ENCODE data around the gene FKBP6. TPM values are rescaled to one million over a fixed set of nuclear protein-coding genes. Genes with fewer than 3 reads are reported as not detected.
"Not testable (repeated sequence)": the region's sequence is repeated elsewhere in the genome, so short reads cannot be mapped to it uniquely, and the experiment has no call there.

The FKBP6 gene
- total RNA-seq, 2 experiments from 2014 or later = not detected

- Mint-ChIP-seq H3K36me3 (ENCODE audit: low read depth) (no peaks in the 10 kb centered on the region), H3K4me3 (no peak overlapping the region), H3K4me1 (ENCODE audit: low read depth) (peaks cover 4% of the 10 kb centered on the region), H3K27me3 (no peaks in the 10 kb centered on the region), H3K9me3 (no peaks in the 10 kb centered on the region), H3K27ac (no peak overlapping the region)
- ATAC-seq = no peak
- ChIA-PET CTCF (no interaction called here), POLR2A (no interaction called here)
- intact Hi-C loops (cut with micrococcal nuclease) = no loop called here
- no peak for TF ChIP-seq CTCF (IDR thresholded peaks at IDR 0.05)
- no peak for DNase-seq
Measured at GRCh38 chr7:73369622-73370021, 41.7 kb downstream of the FKBP6 start.

GRCh38 chr7:73373741-73374140 is 45.8 kb downstream of the FKBP6 start:
- Mint-ChIP-seq H3K36me3 (ENCODE audit: low read depth) (no peaks in the 10 kb centered on the region), H3K27ac (no peak overlapping the region), H3K4me3 (no peak overlapping the region), H3K4me1 (ENCODE audit: low read depth) (no peaks in the 10 kb centered on the region), H3K9me3 (no peaks in the 10 kb centered on the region), H3K27me3 (peaks cover 22% of the 10 kb centered on the region)
- DNase-seq (no peak), ATAC-seq (no peak)
- intact Hi-C loops (cut with micrococcal nuclease) = no loop called here
- POLR2A ChIA-PET = no interaction called here
- CTCF ChIA-PET = no interaction called here
- no peak for TF ChIP-seq CTCF (IDR thresholded peaks at IDR 0.05)

- H3K4me3 Mint-ChIP-seq; H3K4me1 Mint-ChIP-seq (ENCODE audit: low read depth); ATAC-seq; CTCF ChIA-PET; H3K27ac Mint-ChIP-seq; H3K36me3 Mint-ChIP-seq (ENCODE audit: low read depth); H3K9me3 Mint-ChIP-seq; DNase-seq; intact Hi-C loops (cut with micrococcal nuclease); POLR2A ChIA-PET: not testable (repeated sequence)
- peaks cover 22% of the 10 kb centered on the region for H3K27me3 Mint-ChIP-seq
Measured at GRCh38 chr7:73376262-73376661, 48.3 kb downstream of the FKBP6 start.

- Mint-ChIP-seq H3K36me3 (ENCODE audit: low read depth) (no peaks in the 10 kb centered on the region), H3K4me3 (no peak overlapping the region), H3K27ac (no peak overlapping the region), H3K9me3 (no peaks in the 10 kb centered on the region), H3K4me1 (ENCODE audit: low read depth) (no peaks in the 10 kb centered on the region), H3K27me3 (peaks cover 22% of the 10 kb centered on the region)
- DNase-seq = no peak
- TF ChIP-seq CTCF (IDR thresholded peaks at IDR 0.05) = no peak
- no peak for ATAC-seq
- CTCF ChIA-PET = no interaction called here
- POLR2A ChIA-PET = no interaction called here
- intact Hi-C loops (cut with micrococcal nuclease) = no loop called here
Measured at GRCh38 chr7:73376671-73377412, 48.9 kb downstream of the FKBP6 start.

GRCh38 chr7:73377413-73378200 is 49.6 kb downstream of the FKBP6 start:
- DNase-seq; POLR2A ChIA-PET; H3K4me3 Mint-ChIP-seq; H3K36me3 Mint-ChIP-seq (ENCODE audit: low read depth); H3K27ac Mint-ChIP-seq; H3K4me1 Mint-ChIP-seq (ENCODE audit: low read depth); ATAC-seq; intact Hi-C loops (cut with micrococcal nuclease); H3K9me3 Mint-ChIP-seq; CTCF ChIA-PET: not testable (repeated sequence)
- peaks cover 22% of the 10 kb centered on the region for H3K27me3 Mint-ChIP-seq

- intact Hi-C loops (cut with micrococcal nuclease) = no loop called here
- Mint-ChIP-seq H3K4me3 (no peak overlapping the region), H3K9me3 (peaks cover 18% of the 10 kb centered on the region), H3K27me3 (peaks cover 5% of the 10 kb centered on the region), H3K36me3 (ENCODE audit: low read depth) (peaks cover 4% of the 10 kb centered on the region), H3K27ac (no peak overlapping the region), H3K4me1 (ENCODE audit: low read depth) (no peaks in the 10 kb centered on the region)
- ChIA-PET POLR2A (no interaction called here), CTCF (no interaction called here)
- no peak for TF ChIP-seq CTCF (IDR thresholded peaks at IDR 0.05)
- no peak for ATAC-seq
- DNase-seq = no peak
Measured at GRCh38 chr7:73382934-73383503, 55.1 kb downstream of the FKBP6 start.
